PFSK-1 (cell line): ENCODE measurements around the gene OR8D1.

Experiments
- FOXP2 ChIP-seq: optimal IDR thresholded peaks from 2 replicates; pipeline ENCODE3; 2011; ENCODE audit warnings: borderline replicate concordance, control low read depth, inconsistent platforms; ENCODE audit not compliant: insufficient read depth; ENCODE audit errors: extremely low read length, extremely low read depth
- POLR2AphosphoS5 ChIP-seq: IDR thresholded peaks from 2 replicates; pipeline ENCODE4 v1.6.1; 2012; ENCODE audit warnings: low read depth, mild to moderate bottlenecking, control low read depth, low read length, moderate library complexity
- SIN3A ChIP-seq: IDR thresholded peaks from 2 replicates; pipeline ENCODE4 v1.6.1; 2012; ENCODE audit warnings: mild to moderate bottlenecking, low read length, moderate library complexity, borderline replicate concordance; ENCODE audit not compliant: insufficient read depth
- TAF1 ChIP-seq: IDR thresholded peaks from 2 replicates; pipeline ENCODE4 v1.6.1; 2012; ENCODE audit warnings: low read length, control low read depth, borderline replicate concordance; ENCODE audit not compliant: insufficient read depth
- TF ChIP-seq, protein P1 (sequence below), 2 experiments: IDR thresholded peaks; 2 replicates each; pipeline versions ENCODE4 v1.6.1 to v1.8.0; 2011 to 2012; ENCODE audit warnings: low read depth in 2 of 2, low read length in 2 of 2, control low read depth in 1 of 2, inconsistent platforms in 1 of 2, mild to moderate bottlenecking in 1 of 2, moderate library complexity in 1 of 2; ENCODE audit not compliant: insufficient read depth in 1 of 2

OR8D1 gene

DNA sequence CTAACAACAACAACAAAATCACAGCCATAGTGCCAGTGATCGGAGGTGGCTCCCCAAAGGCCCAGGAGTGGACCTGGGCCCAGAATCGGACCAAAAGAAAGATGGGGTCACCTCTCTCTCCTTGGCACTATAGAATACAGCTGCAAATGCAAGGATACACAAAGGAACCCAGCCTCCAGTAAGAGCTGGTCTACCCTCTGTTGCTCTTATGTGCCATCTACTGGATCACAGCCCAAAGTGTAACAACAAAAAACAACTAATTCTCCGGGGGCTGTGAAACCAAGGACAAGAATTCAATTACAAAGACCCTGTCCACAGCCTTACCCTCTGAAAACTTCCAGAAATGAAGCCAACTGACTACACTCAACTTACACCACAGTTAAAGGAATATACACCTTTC lies 35.9 kb downstream of the OR8D1 start:
- no peak for TF ChIP-seq TAF1
- TF ChIP-seq, protein P1, sequence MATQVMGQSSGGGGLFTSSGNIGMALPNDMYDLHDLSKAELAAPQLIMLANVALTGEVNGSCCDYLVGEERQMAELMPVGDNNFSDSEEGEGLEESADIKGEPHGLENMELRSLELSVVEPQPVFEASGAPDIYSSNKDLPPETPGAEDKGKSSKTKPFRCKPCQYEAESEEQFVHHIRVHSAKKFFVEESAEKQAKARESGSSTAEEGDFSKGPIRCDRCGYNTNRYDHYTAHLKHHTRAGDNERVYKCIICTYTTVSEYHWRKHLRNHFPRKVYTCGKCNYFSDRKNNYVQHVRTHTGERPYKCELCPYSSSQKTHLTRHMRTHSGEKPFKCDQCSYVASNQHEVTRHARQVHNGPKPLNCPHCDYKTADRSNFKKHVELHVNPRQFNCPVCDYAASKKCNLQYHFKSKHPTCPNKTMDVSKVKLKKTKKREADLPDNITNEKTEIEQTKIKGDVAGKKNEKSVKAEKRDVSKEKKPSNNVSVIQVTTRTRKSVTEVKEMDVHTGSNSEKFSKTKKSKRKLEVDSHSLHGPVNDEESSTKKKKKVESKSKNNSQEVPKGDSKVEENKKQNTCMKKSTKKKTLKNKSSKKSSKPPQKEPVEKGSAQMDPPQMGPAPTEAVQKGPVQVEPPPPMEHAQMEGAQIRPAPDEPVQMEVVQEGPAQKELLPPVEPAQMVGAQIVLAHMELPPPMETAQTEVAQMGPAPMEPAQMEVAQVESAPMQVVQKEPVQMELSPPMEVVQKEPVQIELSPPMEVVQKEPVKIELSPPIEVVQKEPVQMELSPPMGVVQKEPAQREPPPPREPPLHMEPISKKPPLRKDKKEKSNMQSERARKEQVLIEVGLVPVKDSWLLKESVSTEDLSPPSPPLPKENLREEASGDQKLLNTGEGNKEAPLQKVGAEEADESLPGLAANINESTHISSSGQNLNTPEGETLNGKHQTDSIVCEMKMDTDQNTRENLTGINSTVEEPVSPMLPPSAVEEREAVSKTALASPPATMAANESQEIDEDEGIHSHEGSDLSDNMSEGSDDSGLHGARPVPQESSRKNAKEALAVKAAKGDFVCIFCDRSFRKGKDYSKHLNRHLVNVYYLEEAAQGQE (IDR thresholded peaks at IDR 0.05; ENCODE audit: insufficient read depth in 1 of 2, low read depth in 2 of 2, low read length in 2 of 2), result no peak
- no peak for TF ChIP-seq POLR2AphosphoS5
- no peak for TF ChIP-seq SIN3A
- TF ChIP-seq FOXP2, result no peak

DNA sequence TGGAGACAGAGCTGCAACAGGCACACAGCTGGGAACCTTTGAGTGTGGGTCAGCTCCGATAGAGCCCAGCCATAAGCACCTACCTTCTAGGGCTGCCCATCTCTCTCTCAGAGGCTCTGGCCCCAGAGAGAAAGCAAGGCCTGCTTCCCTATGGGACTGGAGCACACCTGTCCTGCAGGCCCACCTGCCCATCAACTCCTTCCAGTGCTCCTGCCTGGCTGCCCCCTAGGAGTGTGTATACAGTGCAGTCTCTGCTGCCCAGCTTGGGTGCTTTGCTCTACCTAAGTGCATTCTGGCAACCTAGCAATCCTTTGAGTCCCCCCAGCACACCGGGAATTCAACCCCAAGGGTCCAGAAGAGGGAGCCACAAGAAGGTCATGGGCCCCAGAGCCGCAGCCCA lies 36.5 kb downstream of the OR8D1 start:
- TF ChIP-seq FOXP2 (no peak), TAF1 (no peak), POLR2AphosphoS5 (no peak), SIN3A (no peak)
- TF ChIP-seq, protein P1 (IDR thresholded peaks at IDR 0.05; ENCODE audit: insufficient read depth in 1 of 2, low read depth in 2 of 2, low read length in 2 of 2), result no peak

- peak; percentile 61 for TF ChIP-seq FOXP2
- no peak; the same call in 1 of the 2 replicates for TF ChIP-seq POLR2AphosphoS5
- TF ChIP-seq, protein P1 (IDR thresholded peaks at IDR 0.05; ENCODE audit: insufficient read depth in 1 of 2, low read depth in 2 of 2, low read length in 2 of 2), result no peak
- TF ChIP-seq TAF1, result peak; percentile 51; the same call in 1 of the 2 replicates
- no peak for TF ChIP-seq SIN3A
Observed at GRCh38 chr11:124276081-124276480, 37.7 kb downstream of the OR8D1 start.

GRCh38 chr11:124274000-124274399 lies 39.7 kb downstream of the OR8D1 start:
- TF ChIP-seq TAF1, result no peak
- no peak for TF ChIP-seq SIN3A
- TF ChIP-seq, protein P1 (IDR thresholded peaks at IDR 0.05; ENCODE audit: insufficient read depth in 1 of 2, low read depth in 2 of 2, low read length in 2 of 2), result no peak
- TF ChIP-seq POLR2AphosphoS5, result no peak
- TF ChIP-seq FOXP2, result no peak

- no peak for TF ChIP-seq SIN3A
- TF ChIP-seq POLR2AphosphoS5, result no peak
- no peak for TF ChIP-seq FOXP2
- TF ChIP-seq, protein P1 (IDR thresholded peaks at IDR 0.05; ENCODE audit: insufficient read depth in 1 of 2, low read depth in 2 of 2, low read length in 2 of 2), result no peak
- no peak for TF ChIP-seq TAF1
Observed at GRCh38 chr11:124256076-124256475, 57.7 kb downstream of the OR8D1 start, which contains the start of gene OR8G5. OR8G5 (plus strand) TSS chr11:124256376; CDS start chr11:124264932, 8,556 bp downstream.
